Smooth muscle cell (in vitro differentiated cells): ENCODE data around the gene PPP2R3A. TPM values are rescaled to one million over a fixed set of nuclear protein-coding genes. Genes with fewer than 3 reads are reported as not detected.

Experiments
- DNase-seq: peaks from one replicate; lab custom pipeline; 2025; ENCODE audit not compliant: unreplicated experiment; lab: John Stamatoyannopoulos, UW
- H2AFZ ChIP-seq: fragments of 200-600 bp; sonication (generic); 2 replicates; pipeline ENCODE4 v1.6.0; 2016; ENCODE audit warnings: antibody characterized with exemption, low read depth, mild to moderate bottlenecking
- H3F3A ChIP-seq: fragments of 200-600 bp; sonication (generic); 2 replicates; pipeline ENCODE4 v1.6.0; 2017; ENCODE audit warnings: antibody characterized with exemption, low read depth
- H3K27ac ChIP-seq: fragments of 200-600 bp; sonication (generic); 2 replicates; pipeline ENCODE4 v1.5.1; 2016; ENCODE audit warnings: low read depth, mild to moderate bottlenecking
- H3K27me3 ChIP-seq: fragments of 200-600 bp; sonication (generic); 2 replicates; pipeline ENCODE4 v1.6.1; 2016; ENCODE audit warnings: low read depth, mild to moderate bottlenecking
- H3K36me3 ChIP-seq: fragments of 200-600 bp; sonication (generic); 2 replicates; pipeline ENCODE4 v1.5.1; 2016; ENCODE audit warnings: low read depth
- H3K4me1 ChIP-seq: fragments of 200-600 bp; sonication (generic); 2 replicates; pipeline ENCODE4 v1.5.1; 2016; ENCODE audit warnings: low read depth
- H3K4me2 ChIP-seq: fragments of 200-600 bp; sonication (generic); 2 replicates; pipeline ENCODE4 v1.6.0; 2016; ENCODE audit warnings: mild to moderate bottlenecking
- H3K4me3 ChIP-seq: fragments of 200-600 bp; sonication (generic); 2 replicates; pipeline ENCODE4 v1.5.1; 2016; ENCODE audit warnings: mild to moderate bottlenecking
- H3K79me2 ChIP-seq: fragments of 200-600 bp; sonication (generic); 2 replicates; pipeline ENCODE4 v1.6.0; 2016; ENCODE audit warnings: low read depth, mild to moderate bottlenecking
- H3K9ac ChIP-seq: fragments of 200-600 bp; sonication (generic); 2 replicates; pipeline ENCODE4 v1.6.0; 2016; ENCODE audit warnings: low read depth
- H3K9me3 ChIP-seq: fragments of 200-600 bp; sonication (generic); replicated peaks from 2 replicates; pipeline ENCODE4 v1.5.1; 2016; ENCODE audit warnings: low read depth
- H4K20me1 ChIP-seq: fragments of 200-600 bp; sonication (generic); 2 replicates; pipeline ENCODE4 v1.6.0; 2016; ENCODE audit warnings: low read depth
- WGBS: methylation state at CpG from one replicate; pipeline ENCODE4 v1.1.7; 2016; ENCODE audit warnings: low lambda C conversion rate; 5-methylcytosine and 5-hydroxymethylcytosine counted together
- polyA plus RNA-seq: library from polyadenylated mRNA; unstranded; fragments of >200 nt; fragmentation: Nextera tagmentation; extraction: Ambion mirVana; gene quantifications from 2 replicates; pipeline ENCODE4 v1.2.1, GENCODE V29; 2016
- total RNA-seq: library from RNA; depleted of rRNA; stranded (reverse); fragments of >200 nt; gene quantifications from 2 replicates; pipeline ENCODE4 v1.2.3, GENCODE V29; 2014
- TF ChIP-seq, protein P1 (sequence below): fragments of 200-600 bp; sonication (generic); IDR thresholded peaks from 2 replicates; pipeline ENCODE4 v1.5.1; 2017; ENCODE audit warnings: borderline replicate concordance, mild to moderate bottlenecking, antibody characterized with exemption; ENCODE audit not compliant: insufficient read depth, poor library complexity, severe bottlenecking

Gene PPP2R3A
- total and polyA plus RNA-seq, 2 experiments from 2014 or later = 8.0 to 24.7 TPM

DNA sequence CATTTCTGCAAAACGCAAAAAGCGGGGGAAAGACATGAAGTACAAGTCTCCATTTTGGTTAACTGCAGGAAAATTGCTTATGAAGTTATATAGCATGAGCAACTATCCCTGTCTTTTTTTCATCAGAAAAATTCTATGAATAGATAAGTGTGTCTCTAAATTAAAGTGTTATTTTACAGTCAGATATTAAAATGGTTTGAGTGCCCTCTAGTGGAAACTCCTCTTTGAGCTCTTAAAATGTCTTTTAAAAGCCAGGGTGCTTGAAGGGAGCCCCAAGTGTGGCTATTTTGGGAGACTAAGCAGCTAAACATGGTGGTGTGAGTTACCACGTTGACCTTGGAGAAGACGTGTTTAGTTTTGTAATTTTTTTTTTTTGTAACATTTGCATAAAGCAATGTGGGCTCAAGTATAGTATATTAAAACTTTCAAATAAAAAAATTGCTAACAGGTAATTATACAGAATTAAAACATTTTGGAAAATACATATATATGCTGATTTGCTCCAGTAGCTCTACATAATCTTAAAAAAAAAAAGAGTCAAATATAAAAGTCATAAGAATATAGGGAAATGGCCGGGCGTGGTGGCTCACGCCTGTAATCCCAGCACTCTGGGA is 77.2 kb downstream of the PPP2R3A start:
- WGBS = 81% methylated on average over 7 of the region's 7 CpGs
- no peaks in the 10 kb centered on the region for H3F3A ChIP-seq
- no peaks in the 10 kb centered on the region for H4K20me1 ChIP-seq
- no peaks in the 10 kb centered on the region for H3K79me2 ChIP-seq
- no peak overlapping the region for H2AFZ ChIP-seq
- H3K27me3 ChIP-seq = no peaks in the 10 kb centered on the region
- no peaks in the 10 kb centered on the region for H3K4me1 ChIP-seq
- no peaks in the 10 kb centered on the region for H3K9me3 ChIP-seq
- H3K4me3 ChIP-seq = no peak overlapping the region
- no peak overlapping the region for H3K27ac ChIP-seq
- TF ChIP-seq, protein P1, sequence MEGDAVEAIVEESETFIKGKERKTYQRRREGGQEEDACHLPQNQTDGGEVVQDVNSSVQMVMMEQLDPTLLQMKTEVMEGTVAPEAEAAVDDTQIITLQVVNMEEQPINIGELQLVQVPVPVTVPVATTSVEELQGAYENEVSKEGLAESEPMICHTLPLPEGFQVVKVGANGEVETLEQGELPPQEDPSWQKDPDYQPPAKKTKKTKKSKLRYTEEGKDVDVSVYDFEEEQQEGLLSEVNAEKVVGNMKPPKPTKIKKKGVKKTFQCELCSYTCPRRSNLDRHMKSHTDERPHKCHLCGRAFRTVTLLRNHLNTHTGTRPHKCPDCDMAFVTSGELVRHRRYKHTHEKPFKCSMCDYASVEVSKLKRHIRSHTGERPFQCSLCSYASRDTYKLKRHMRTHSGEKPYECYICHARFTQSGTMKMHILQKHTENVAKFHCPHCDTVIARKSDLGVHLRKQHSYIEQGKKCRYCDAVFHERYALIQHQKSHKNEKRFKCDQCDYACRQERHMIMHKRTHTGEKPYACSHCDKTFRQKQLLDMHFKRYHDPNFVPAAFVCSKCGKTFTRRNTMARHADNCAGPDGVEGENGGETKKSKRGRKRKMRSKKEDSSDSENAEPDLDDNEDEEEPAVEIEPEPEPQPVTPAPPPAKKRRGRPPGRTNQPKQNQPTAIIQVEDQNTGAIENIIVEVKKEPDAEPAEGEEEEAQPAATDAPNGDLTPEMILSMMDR = peak; percentile 77
- H3K36me3 ChIP-seq = no peaks in the 10 kb centered on the region
- H3K4me2 ChIP-seq = no peak overlapping the region
- no peak overlapping the region for H3K9ac ChIP-seq
- DNase-seq = no peak

DNA sequence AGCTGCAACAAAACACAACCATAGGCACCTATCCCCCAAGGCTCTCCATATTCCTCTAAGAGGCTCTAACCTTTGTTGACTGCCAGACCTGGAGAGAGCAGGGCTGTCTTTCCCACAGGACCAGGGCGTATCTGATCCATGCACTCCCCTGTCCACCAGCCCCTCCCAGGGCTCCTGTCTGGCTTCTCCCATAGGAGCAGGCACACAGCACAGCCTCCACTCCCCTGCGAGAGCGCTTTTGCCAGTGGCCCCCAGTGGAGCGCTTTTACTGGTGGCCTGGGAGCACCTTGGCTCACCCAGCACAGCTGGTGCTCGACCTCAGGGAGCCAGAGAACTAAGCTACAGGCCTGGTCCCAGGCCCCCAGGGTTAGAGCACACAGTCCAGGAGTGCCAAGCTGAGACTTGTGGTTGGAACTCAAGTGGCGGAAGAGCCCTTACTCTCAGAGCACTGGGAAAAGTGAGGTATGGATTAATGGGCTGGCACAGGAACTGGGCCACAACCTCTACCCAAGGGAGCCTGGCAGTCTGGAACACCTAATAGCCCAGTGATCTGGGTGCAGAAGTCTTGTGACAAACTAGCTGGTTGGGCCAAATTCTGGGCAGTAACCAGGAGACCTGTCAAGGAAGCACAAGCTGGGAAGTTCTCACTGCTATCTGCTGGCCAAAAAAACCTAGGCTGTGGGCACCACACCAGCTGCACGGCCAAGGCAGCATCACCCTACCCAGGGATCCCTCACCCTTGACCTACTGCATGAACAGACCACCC is 79.6 kb downstream of the PPP2R3A start:
- TF ChIP-seq, protein P1 = no peak
- Histone ChIP-seq H3K79me2 (no peaks in the 10 kb centered on the region), H3K4me3 (no peak overlapping the region), H4K20me1 (no peaks in the 10 kb centered on the region), H3K9ac (no peak overlapping the region), H3F3A (no peaks in the 10 kb centered on the region), H3K27me3 (no peaks in the 10 kb centered on the region), H3K36me3 (no peaks in the 10 kb centered on the region), H3K4me2 (no peak overlapping the region), H2AFZ (no peak overlapping the region), H3K4me1 (no peaks in the 10 kb centered on the region), H3K9me3 (no peaks in the 10 kb centered on the region), H3K27ac (no peak overlapping the region)
- WGBS = 86% methylated on average over 7 of the region's 7 CpGs
- no peak for DNase-seq

DNA sequence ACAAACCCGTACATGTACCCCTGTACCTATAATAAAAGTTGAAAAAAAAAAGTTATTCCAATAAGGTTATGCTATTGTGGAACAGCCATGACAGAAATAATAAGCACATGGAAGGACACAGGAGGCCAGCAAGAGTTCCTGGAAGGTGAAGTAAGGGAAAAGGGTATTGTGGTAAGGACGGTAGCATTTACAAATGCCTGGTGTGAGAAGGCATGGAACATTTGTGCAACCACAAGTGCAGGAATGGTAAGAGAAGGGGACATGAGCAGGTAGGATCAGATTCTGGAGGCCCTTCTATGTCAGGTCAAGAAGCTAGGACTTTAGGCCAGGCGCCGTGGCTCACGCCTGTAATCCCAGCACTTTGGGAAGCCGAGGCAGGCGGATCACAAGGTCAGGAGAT is 82.5 kb downstream of the PPP2R3A start:
- 97% methylated on average over 7 of the region's 7 CpGs for WGBS
- DNase-seq = no peak
- TF ChIP-seq, protein P1 = no peak

More for the DNA sequence above, 82.5 kb downstream of the PPP2R3A start:
- Histone ChIP-seq H3K27ac (no peak overlapping the region), H3F3A (no peaks in the 10 kb centered on the region), H3K4me2 (no peak overlapping the region), H3K79me2 (no peaks in the 10 kb centered on the region), H3K27me3 (no peaks in the 10 kb centered on the region), H3K9me3 (no peaks in the 10 kb centered on the region), H3K4me3 (no peak overlapping the region), H2AFZ (no peak overlapping the region), H4K20me1 (no peaks in the 10 kb centered on the region), H3K4me1 (no peaks in the 10 kb centered on the region), H3K9ac (no peak overlapping the region), H3K36me3 (no peaks in the 10 kb centered on the region)
